Smooth muscle cell (in vitro differentiated cells): ENCODE results near the gene SCAMP4. TPM values are rescaled to one million over a fixed set of nuclear protein-coding genes. Genes with fewer than 3 reads are reported as not detected.

Experiments used
- DNase-seq: peaks from one replicate; lab custom pipeline; 2025; ENCODE audit not compliant: unreplicated experiment; lab: John Stamatoyannopoulos, UW
- H2AFZ ChIP-seq: fragments of 200-600 bp; sonication (generic); 2 replicates; pipeline ENCODE4 v1.6.0; 2016; ENCODE audit warnings: antibody characterized with exemption, low read depth, mild to moderate bottlenecking
- H3F3A ChIP-seq: fragments of 200-600 bp; sonication (generic); 2 replicates; pipeline ENCODE4 v1.6.0; 2017; ENCODE audit warnings: antibody characterized with exemption, low read depth
- H3K27ac ChIP-seq: fragments of 200-600 bp; sonication (generic); 2 replicates; pipeline ENCODE4 v1.5.1; 2016; ENCODE audit warnings: low read depth, mild to moderate bottlenecking
- H3K27me3 ChIP-seq: fragments of 200-600 bp; sonication (generic); 2 replicates; pipeline ENCODE4 v1.6.1; 2016; ENCODE audit warnings: low read depth, mild to moderate bottlenecking
- H3K36me3 ChIP-seq: fragments of 200-600 bp; sonication (generic); 2 replicates; pipeline ENCODE4 v1.5.1; 2016; ENCODE audit warnings: low read depth
- H3K4me1 ChIP-seq: fragments of 200-600 bp; sonication (generic); 2 replicates; pipeline ENCODE4 v1.5.1; 2016; ENCODE audit warnings: low read depth
- H3K4me2 ChIP-seq: fragments of 200-600 bp; sonication (generic); 2 replicates; pipeline ENCODE4 v1.6.0; 2016; ENCODE audit warnings: mild to moderate bottlenecking
- H3K4me3 ChIP-seq: fragments of 200-600 bp; sonication (generic); 2 replicates; pipeline ENCODE4 v1.5.1; 2016; ENCODE audit warnings: mild to moderate bottlenecking
- H3K79me2 ChIP-seq: fragments of 200-600 bp; sonication (generic); 2 replicates; pipeline ENCODE4 v1.6.0; 2016; ENCODE audit warnings: low read depth, mild to moderate bottlenecking
- H3K9ac ChIP-seq: fragments of 200-600 bp; sonication (generic); 2 replicates; pipeline ENCODE4 v1.6.0; 2016; ENCODE audit warnings: low read depth
- H3K9me3 ChIP-seq: fragments of 200-600 bp; sonication (generic); replicated peaks from 2 replicates; pipeline ENCODE4 v1.5.1; 2016; ENCODE audit warnings: low read depth
- H4K20me1 ChIP-seq: fragments of 200-600 bp; sonication (generic); 2 replicates; pipeline ENCODE4 v1.6.0; 2016; ENCODE audit warnings: low read depth
- CTCF ChIP-seq: fragments of 200-600 bp; sonication (generic); IDR thresholded peaks from 2 replicates; pipeline ENCODE4 v1.5.1; 2017; ENCODE audit warnings: borderline replicate concordance, mild to moderate bottlenecking, antibody characterized with exemption; ENCODE audit not compliant: insufficient read depth, poor library complexity, severe bottlenecking
- WGBS: methylation state at CpG from one replicate; pipeline ENCODE4 v1.1.7; 2016; ENCODE audit warnings: low lambda C conversion rate; 5-methylcytosine and 5-hydroxymethylcytosine counted together
- polyA plus RNA-seq: library from polyadenylated mRNA; unstranded; fragments of >200 nt; fragmentation: Nextera tagmentation; extraction: Ambion mirVana; gene quantifications from 2 replicates; pipeline ENCODE4 v1.2.1, GENCODE V29; 2016
- total RNA-seq: library from RNA; depleted of rRNA; stranded (reverse); fragments of >200 nt; gene quantifications from 2 replicates; pipeline ENCODE4 v1.2.3, GENCODE V29; 2014

The SCAMP4 gene
- total and polyA plus RNA-seq, 2 experiments from 2014 or later: 54.5 to 96.9 TPM

- Histone ChIP-seq H3K27ac (no peak overlapping the region), H3K4me2 (no peak overlapping the region), H2AFZ (no peak overlapping the region), H4K20me1 (peaks cover 87% of the 10 kb centered on the region), H3K4me1 (no peaks in the 10 kb centered on the region), H3K27me3 (no peaks in the 10 kb centered on the region), H3K4me3 (no peak overlapping the region), H3K36me3 (no peaks in the 10 kb centered on the region), H3K79me2 (peaks cover 35% of the 10 kb centered on the region), H3F3A (no peaks in the 10 kb centered on the region), H3K9me3 (no peaks in the 10 kb centered on the region), H3K9ac (no peak overlapping the region)
- TF ChIP-seq CTCF: no peak
- DNase-seq: no peak
- 97% methylated on average over 27 of the region's 28 CpGs for WGBS
These were observed 69.4 kb downstream of the SCAMP4 start for GRCh38 chr19:1974381-1975161.

GRCh38 chr19:1975162-1975480, 69.9 kb downstream of the SCAMP4 start:
- no peak for TF ChIP-seq CTCF
- no peaks in the 10 kb centered on the region for H3K9me3 ChIP-seq
- no peak for DNase-seq
- no peak overlapping the region for H3K9ac ChIP-seq
- no peak overlapping the region for H3K27ac ChIP-seq
- no peak overlapping the region for H2AFZ ChIP-seq
- H3K36me3 ChIP-seq: no peaks in the 10 kb centered on the region
- peaks cover 82% of the 10 kb centered on the region for H4K20me1 ChIP-seq
- H3F3A ChIP-seq: no peaks in the 10 kb centered on the region
- H3K27me3 ChIP-seq: no peaks in the 10 kb centered on the region
- H3K4me1 ChIP-seq: no peaks in the 10 kb centered on the region
- peaks cover 29% of the 10 kb centered on the region for H3K79me2 ChIP-seq
- 99% methylated on average over 19 of the region's 20 CpGs for WGBS
- H3K4me2 ChIP-seq: no peak overlapping the region
- H3K4me3 ChIP-seq: no peak overlapping the region

Other genes with a start within 250 kb of the SCAMP4 start
- not detected in 2 replicates for gene ONECUT3, start 151.9 kb upstream of the SCAMP4 start, total RNA-seq
- not detected in 2 replicates for gene ONECUT3, start 151.9 kb upstream of the SCAMP4 start, polyA plus RNA-seq
- 2.0 and 2.8 TPM in 2 replicates for gene ATP8B3, start 93.1 kb upstream of the SCAMP4 start, total RNA-seq
- 3.8 and 3.9 TPM in 2 replicates for gene ATP8B3, start 93.1 kb upstream of the SCAMP4 start, polyA plus RNA-seq
- gene REXO1, start 56.9 kb upstream of the SCAMP4 start, total RNA-seq: 5.0 and 10.6 TPM in 2 replicates
- 11.6 and 17.9 TPM in 2 replicates for gene REXO1, start 56.9 kb upstream of the SCAMP4 start, polyA plus RNA-seq
- gene KLF16, start 41.8 kb upstream of the SCAMP4 start, total RNA-seq: 4.3 and 5.8 TPM in 2 replicates
- gene KLF16, start 41.8 kb upstream of the SCAMP4 start, polyA plus RNA-seq: 15.4 and 16.7 TPM in 2 replicates
- gene ABHD17A, start 19.9 kb upstream of the SCAMP4 start, total RNA-seq: 42.9 and 49.2 TPM in 2 replicates
- 98.3 and 106 TPM in 2 replicates for gene ABHD17A, start 19.9 kb upstream of the SCAMP4 start, polyA plus RNA-seq
- gene ADAT3, start within 50 bp of the SCAMP4 start, total RNA-seq: 0.49 and 0.58 TPM in 2 replicates
- 2.0 and 4.8 TPM in 2 replicates for gene ADAT3, start within 50 bp of the SCAMP4 start, polyA plus RNA-seq
- gene CSNK1G2, start 35.8 kb downstream of the SCAMP4 start, total RNA-seq: 47.5 and 53.5 TPM in 2 replicates
- 74.9 and 86.1 TPM in 2 replicates for gene CSNK1G2, start 35.8 kb downstream of the SCAMP4 start, polyA plus RNA-seq
- 37.8 and 45.2 TPM in 2 replicates for gene BTBD2, start 110.3 kb downstream of the SCAMP4 start, total RNA-seq
- gene BTBD2, start 110.3 kb downstream of the SCAMP4 start, polyA plus RNA-seq: 63.2 and 69.8 TPM in 2 replicates
- 30.1 and 43.6 TPM in 2 replicates for gene MKNK2, start 145.8 kb downstream of the SCAMP4 start, total RNA-seq
- 44.7 and 80.1 TPM in 2 replicates for gene MKNK2, start 145.8 kb downstream of the SCAMP4 start, polyA plus RNA-seq
- 11.2 and 13.5 TPM in 2 replicates for gene MOB3A, start 190.9 kb downstream of the SCAMP4 start, total RNA-seq
- 23.8 and 32.9 TPM in 2 replicates for gene MOB3A, start 190.9 kb downstream of the SCAMP4 start, polyA plus RNA-seq
- 1.6 and 1.8 TPM in 2 replicates for gene IZUMO4, start 191.5 kb downstream of the SCAMP4 start, total RNA-seq
- 0.48 and 0.58 TPM in 2 replicates for gene IZUMO4, start 191.5 kb downstream of the SCAMP4 start, polyA plus RNA-seq
- 43.0 and 66.2 TPM in 2 replicates for gene AP3D1, start 246.2 kb downstream of the SCAMP4 start, total RNA-seq
- 81.0 and 82.8 TPM in 2 replicates for gene AP3D1, start 246.2 kb downstream of the SCAMP4 start, polyA plus RNA-seq